Activated naive CD4-positive, alpha-beta T cell treated with anti-CD3 and anti-CD28 coated beads, Interleukin-2, amount 50 U/mL, for 24 hours (primary cell): ENCODE results near the gene TNKS1BP1.
"Not testable (repeated sequence)": the region's sequence is repeated elsewhere in the genome, so short reads cannot be mapped to it uniquely, and the experiment has no call there.

Source experiments
- H3K27ac Mint-ChIP-seq: one replicate; pipeline ENCODE4 v1.8.0; 2021; ENCODE audit warnings: mild to moderate bottlenecking, mixed read lengths
- H3K27me3 Mint-ChIP-seq: one replicate; pipeline ENCODE4 v1.8.0; 2021; ENCODE audit warnings: mixed read lengths
- H3K36me3 Mint-ChIP-seq: one replicate; pipeline ENCODE4 v1.8.0; 2021; ENCODE audit warnings: mixed read lengths
- H3K4me1 Mint-ChIP-seq: one replicate; pipeline ENCODE4 v1.8.0; 2021; ENCODE audit warnings: mixed read lengths
- H3K4me3 Mint-ChIP-seq: one replicate; pipeline ENCODE4 v1.8.0; 2021; ENCODE audit warnings: mild to moderate bottlenecking, mixed read lengths
- H3K9me3 Mint-ChIP-seq: one replicate; pipeline ENCODE4 v1.8.0; 2021; ENCODE audit warnings: mixed read lengths

The TNKS1BP1 gene

DNA sequence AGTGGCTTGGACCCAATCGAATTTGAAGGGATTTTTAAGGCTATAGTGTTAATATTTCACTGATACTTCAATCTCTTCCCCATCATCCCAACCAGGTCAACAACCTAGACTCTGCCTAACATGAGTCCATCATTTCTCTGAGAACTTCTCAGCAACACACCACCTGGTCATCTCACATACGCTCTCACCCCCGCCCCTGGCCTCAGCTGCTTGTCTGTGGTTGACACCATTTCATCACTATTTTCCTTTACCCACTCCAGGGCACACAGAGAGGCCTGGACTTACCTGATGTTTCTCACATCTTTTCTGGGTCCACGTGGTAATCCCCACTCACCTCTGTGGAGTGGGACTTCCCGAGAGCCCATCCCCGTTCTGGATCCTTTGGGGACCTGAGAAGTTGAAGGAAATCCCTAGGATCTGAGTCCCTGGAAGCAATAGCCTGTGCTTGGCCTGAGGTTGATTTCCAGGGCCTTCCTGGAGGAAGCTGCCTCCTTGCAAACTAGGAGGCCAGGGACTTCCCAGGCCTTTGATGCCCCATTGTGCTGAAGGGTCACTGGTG, 16.6 kb upstream of the TNKS1BP1 start:
- Mint-ChIP-seq H3K4me1 (peaks cover 8% of the 10 kb centered on the region), H3K27me3 (no peaks in the 10 kb centered on the region), H3K9me3 (no peaks in the 10 kb centered on the region), H3K27ac (no peak overlapping the region), H3K36me3 (no peaks in the 10 kb centered on the region), H3K4me3 (no peak overlapping the region)

- no peaks in the 10 kb centered on the region for H3K36me3 Mint-ChIP-seq
- H3K9me3 Mint-ChIP-seq, result no peaks in the 10 kb centered on the region
- no peaks in the 10 kb centered on the region for H3K27me3 Mint-ChIP-seq
- no peak overlapping the region for H3K4me3 Mint-ChIP-seq
- H3K4me1 Mint-ChIP-seq, result peaks cover 12% of the 10 kb centered on the region
- H3K27ac Mint-ChIP-seq, result no peak overlapping the region
Observed at GRCh38 chr11:57340039-57340615, 15.4 kb upstream of the TNKS1BP1 start.

- no peak overlapping the region for H3K27ac Mint-ChIP-seq
- peaks cover 19% of the 10 kb centered on the region for H3K4me1 Mint-ChIP-seq
- no peak overlapping the region for H3K4me3 Mint-ChIP-seq
- peaks cover 7% of the 10 kb centered on the region for H3K36me3 Mint-ChIP-seq
- H3K9me3 Mint-ChIP-seq, result no peaks in the 10 kb centered on the region
- H3K27me3 Mint-ChIP-seq, result no peaks in the 10 kb centered on the region
Observed at GRCh38 chr11:57339328-57339727, 14.6 kb upstream of the TNKS1BP1 start.

DNA sequence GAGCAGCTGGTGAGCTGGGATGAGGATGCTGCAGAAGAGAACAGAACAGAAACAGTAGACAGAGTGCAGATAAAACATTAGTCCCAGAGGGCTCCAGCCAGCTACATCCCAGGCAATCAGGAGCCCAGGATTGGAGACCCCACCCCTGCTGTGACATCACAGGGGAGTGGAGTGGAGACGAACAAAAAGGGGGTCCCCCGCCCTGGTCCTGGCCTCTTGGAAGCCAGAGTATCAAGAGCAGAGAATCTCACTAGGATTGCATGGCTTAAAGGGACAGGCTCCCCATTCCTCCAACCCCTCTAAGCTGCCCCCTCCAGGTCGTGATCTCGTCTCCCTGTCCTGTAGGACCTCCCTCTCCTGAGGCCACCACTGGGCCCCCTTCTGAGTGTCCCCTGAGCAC, 13.4 kb upstream of the TNKS1BP1 start, which contains the start of gene P2RX3:
TSS of gene P2RX3 (plus strand) at position 211 of the 400 bp plus-strand sequence. CDS start 199 bp downstream, outside the sequence.
- Mint-ChIP-seq H3K27me3 (no peaks in the 10 kb centered on the region), H3K4me3 (no peak within 1 kb of the TSS), H3K4me1 (peaks cover 31% of the 10 kb centered on the region), H3K27ac (peak within 1 kb of the TSS; percentile 3), H3K9me3 (no peaks in the 10 kb centered on the region), H3K36me3 (peaks cover 13% of the 10 kb centered on the region)

DNA sequence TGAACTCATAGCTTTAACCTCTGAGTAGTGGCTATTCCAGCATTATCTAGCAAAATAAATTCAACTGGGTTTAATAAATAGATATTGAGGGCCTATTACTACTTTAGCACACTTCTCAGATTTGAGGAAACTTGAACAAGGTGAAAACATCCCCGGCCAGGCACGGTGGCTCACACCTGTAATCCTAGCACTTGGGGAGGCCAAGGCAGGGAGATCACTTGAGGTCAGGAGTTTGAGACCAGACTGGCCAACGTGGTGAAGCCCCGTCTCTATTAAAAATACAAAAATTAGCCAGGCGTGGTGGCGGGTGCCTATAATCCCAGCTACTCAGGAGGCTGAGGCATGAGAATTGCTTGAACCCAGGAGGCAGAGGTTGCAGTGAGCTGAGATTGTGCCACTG, 12.1 kb upstream of the TNKS1BP1 start:
- Mint-ChIP-seq H3K27ac (peak overlapping the region; percentile 100), H3K36me3 (peaks cover 14% of the 10 kb centered on the region), H3K4me1 (peaks cover 34% of the 10 kb centered on the region), H3K4me3 (peak overlapping the region; percentile 93)
- not testable (repeated sequence) for H3K27me3 Mint-ChIP-seq, H3K9me3 Mint-ChIP-seq

- no peaks in the 10 kb centered on the region for H3K9me3 Mint-ChIP-seq
- H3K4me1 Mint-ChIP-seq, result peaks cover 34% of the 10 kb centered on the region
- peak overlapping the region; percentile 93 for H3K4me3 Mint-ChIP-seq
- peaks cover 16% of the 10 kb centered on the region for H3K36me3 Mint-ChIP-seq
- peak overlapping the region; percentile 100 for H3K27ac Mint-ChIP-seq
- H3K27me3 Mint-ChIP-seq, result no peaks in the 10 kb centered on the region
Observed at GRCh38 chr11:57336111-57336666, 11.4 kb upstream of the TNKS1BP1 start.

- Mint-ChIP-seq H3K4me1 (peaks cover 38% of the 10 kb centered on the region), H3K27ac (peak within 1 kb of the TSS; percentile 100), H3K4me3 (peak within 1 kb of the TSS; percentile 93), H3K27me3 (no peaks in the 10 kb centered on the region), H3K9me3 (no peaks in the 10 kb centered on the region), H3K36me3 (peaks cover 16% of the 10 kb centered on the region)
Observed at GRCh38 chr11:57335343-57336110, 10.8 kb upstream of the TNKS1BP1 start, which contains the start of gene SSRP1. Gene SSRP1, minus strand, starts transcription at chr11:57335892. Its CDS starts 771 bp downstream, at chr11:57335121.

DNA sequence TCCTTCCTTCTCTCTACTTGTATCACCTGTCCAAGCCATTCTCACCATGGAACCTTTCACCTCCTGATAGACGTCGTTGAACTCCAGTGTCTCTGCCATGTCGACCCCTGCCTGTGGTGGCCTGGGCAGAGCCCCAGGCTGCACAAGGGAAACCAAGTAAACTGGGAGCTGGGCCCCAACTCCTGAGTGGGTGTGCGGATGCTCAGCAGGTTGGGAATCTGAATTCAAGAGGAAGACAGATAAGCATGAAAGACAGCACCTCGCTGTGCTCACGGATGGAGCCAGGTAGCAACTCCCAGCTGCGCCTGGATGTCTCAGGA, 10.2 kb upstream of the TNKS1BP1 start:
- Mint-ChIP-seq H3K4me1 (peaks cover 43% of the 10 kb centered on the region), H3K27me3 (no peaks in the 10 kb centered on the region), H3K9me3 (no peaks in the 10 kb centered on the region), H3K27ac (peak overlapping the region; percentile 95), H3K4me3 (peak overlapping the region; percentile 93), H3K36me3 (peaks cover 22% of the 10 kb centered on the region)

DNA sequence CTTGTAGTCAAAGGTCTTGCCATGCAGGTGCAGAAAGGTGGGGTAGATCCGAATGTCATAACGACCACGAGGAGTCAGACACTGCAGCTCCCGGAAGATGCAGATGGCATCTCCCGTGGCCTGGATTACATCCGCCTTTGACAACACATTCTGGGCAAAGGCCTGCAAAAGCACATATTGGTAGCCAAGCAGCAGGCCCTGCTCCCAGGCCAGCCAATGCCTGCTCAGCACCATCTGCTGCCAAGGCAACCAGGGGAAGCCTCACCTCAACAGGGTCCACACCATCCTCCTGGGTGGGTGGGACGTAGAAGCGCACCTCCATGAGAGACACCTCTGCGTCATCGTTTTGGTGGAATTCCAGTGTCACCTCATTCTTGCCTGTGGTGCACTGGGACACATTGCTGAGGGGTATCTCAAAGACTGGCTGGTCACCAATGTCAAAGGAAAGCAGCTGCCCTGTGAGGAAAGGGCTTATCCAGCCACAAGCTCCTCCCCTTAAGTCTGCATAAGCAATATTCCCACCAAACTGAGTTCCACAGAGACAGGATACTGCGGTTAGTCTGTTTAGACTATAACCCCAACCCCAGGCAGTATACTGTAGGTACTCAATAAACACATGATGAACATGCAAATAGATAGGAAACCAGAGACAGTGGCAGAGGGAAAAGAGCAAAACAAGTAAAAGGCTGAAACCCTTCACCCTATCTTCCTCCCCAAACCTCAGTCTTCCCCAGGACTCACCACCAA, 8.1 kb upstream of the TNKS1BP1 start:
- no peak overlapping the region for H3K27ac Mint-ChIP-seq
- no peaks in the 10 kb centered on the region for H3K9me3 Mint-ChIP-seq
- H3K4me3 Mint-ChIP-seq, result peak overlapping the region; percentile 52
- H3K36me3 Mint-ChIP-seq, result peaks cover 35% of the 10 kb centered on the region
- no peaks in the 10 kb centered on the region for H3K27me3 Mint-ChIP-seq
- peaks cover 58% of the 10 kb centered on the region for H3K4me1 Mint-ChIP-seq

DNA sequence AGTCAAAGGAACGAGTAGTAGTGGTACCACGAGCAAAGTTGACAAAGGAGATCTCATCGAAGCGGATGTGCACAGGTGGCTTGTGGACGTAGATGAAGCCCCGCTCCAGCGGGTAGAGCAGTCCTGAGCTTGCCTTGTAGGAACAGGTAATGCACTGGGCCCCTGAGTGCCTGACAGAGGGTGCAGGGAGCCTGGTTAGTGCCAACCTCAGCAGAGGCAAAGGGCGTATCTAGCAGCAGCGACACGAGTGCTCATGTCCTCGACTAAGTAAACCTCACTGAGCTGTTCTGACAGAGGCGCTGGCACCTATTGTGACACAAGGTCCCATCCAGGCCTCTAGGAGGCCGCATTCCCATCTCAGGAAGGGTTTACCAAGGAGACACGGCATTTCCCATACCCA, 7.0 kb upstream of the TNKS1BP1 start:
- Mint-ChIP-seq H3K27me3 (no peaks in the 10 kb centered on the region), H3K4me3 (no peak overlapping the region), H3K27ac (no peak overlapping the region), H3K4me1 (peaks cover 60% of the 10 kb centered on the region), H3K9me3 (no peaks in the 10 kb centered on the region), H3K36me3 (peaks cover 44% of the 10 kb centered on the region)

DNA sequence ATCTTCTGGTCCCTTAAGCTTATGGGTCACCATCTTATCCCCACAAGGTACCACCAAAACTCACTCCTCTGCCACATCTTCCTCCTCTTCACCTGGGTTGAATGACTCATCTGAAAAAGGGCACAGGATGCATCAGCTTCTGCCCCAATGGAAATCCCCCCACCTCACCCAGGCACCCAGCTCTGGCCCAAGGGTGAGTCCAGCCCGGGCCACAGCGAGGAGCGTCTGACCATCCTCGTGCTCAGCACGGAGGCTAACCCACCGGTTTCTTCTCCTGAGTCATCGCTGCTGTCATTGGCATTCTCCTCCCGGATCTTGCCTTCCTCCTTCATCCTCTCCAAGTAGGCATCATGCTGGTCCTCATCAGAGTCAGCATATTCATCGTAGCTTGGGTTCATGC, 5.3 kb upstream of the TNKS1BP1 start:
- Mint-ChIP-seq H3K36me3 (peaks cover 51% of the 10 kb centered on the region), H3K27me3 (no peaks in the 10 kb centered on the region), H3K4me3 (peak overlapping the region; percentile 40), H3K27ac (peak overlapping the region; percentile 94), H3K4me1 (peaks cover 63% of the 10 kb centered on the region), H3K9me3 (no peaks in the 10 kb centered on the region)

GRCh38 chr11:57327721-57328120, 3.0 kb upstream of the TNKS1BP1 start:
- Mint-ChIP-seq H3K4me3 (no peak overlapping the region), H3K9me3 (no peaks in the 10 kb centered on the region), H3K4me1 (peaks cover 53% of the 10 kb centered on the region), H3K27me3 (no peaks in the 10 kb centered on the region), H3K27ac (peak overlapping the region; percentile 77), H3K36me3 (peaks cover 37% of the 10 kb centered on the region)

DNA sequence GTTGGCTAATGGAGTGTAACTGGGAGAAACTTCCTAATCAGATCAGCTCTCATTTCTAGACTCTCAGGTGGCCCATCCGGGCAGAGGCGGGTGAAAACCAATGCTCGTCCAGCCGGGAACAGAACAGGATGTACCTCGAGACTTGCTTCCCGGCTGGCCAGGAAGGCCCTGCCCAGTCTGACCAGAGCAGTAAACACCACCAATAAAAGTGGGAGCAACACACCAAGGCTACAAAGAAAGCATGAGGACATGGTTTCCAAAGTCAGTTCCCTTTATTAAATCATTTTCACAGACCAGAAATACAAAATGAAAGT, 940 bp upstream of the TNKS1BP1 start:
- Mint-ChIP-seq H3K9me3 (no peaks in the 10 kb centered on the region), H3K4me1 (peaks cover 63% of the 10 kb centered on the region), H3K27ac (peak overlapping the region; percentile 98), H3K4me3 (peak overlapping the region; percentile 87), H3K27me3 (no peaks in the 10 kb centered on the region), H3K36me3 (peaks cover 40% of the 10 kb centered on the region)

GRCh38 chr11:57324154-57324885, 432 bp downstream of the TNKS1BP1 start:
- peaks cover 50% of the 10 kb centered on the region for H3K4me1 Mint-ChIP-seq
- H3K27me3 Mint-ChIP-seq, result no peaks in the 10 kb centered on the region
- H3K4me3 Mint-ChIP-seq, result peak overlapping the region; percentile 90
- H3K27ac Mint-ChIP-seq, result peak overlapping the region; percentile 15
- H3K36me3 Mint-ChIP-seq, result peaks cover 29% of the 10 kb centered on the region
- no peaks in the 10 kb centered on the region for H3K9me3 Mint-ChIP-seq

- Mint-ChIP-seq H3K36me3 (peaks cover 28% of the 10 kb centered on the region), H3K4me3 (peak overlapping the region; percentile 90), H3K27me3 (no peaks in the 10 kb centered on the region), H3K27ac (peak overlapping the region; percentile 15), H3K9me3 (no peaks in the 10 kb centered on the region), H3K4me1 (peaks cover 51% of the 10 kb centered on the region)
Observed at GRCh38 chr11:57323855-57324153, 948 bp downstream of the TNKS1BP1 start.
